GM12865 (cell line): Measurements from ENCODE around the gene SPEF1.
"Not testable (repeated sequence)": the region's sequence is repeated elsewhere in the genome, so short reads cannot be mapped to it uniquely, and the experiment has no call there.

Source experiments
- DNase-seq: peaks from one replicate; pipeline ENCODE4 v3.0.0; 2010; ENCODE audit warnings: low read depth
- H3K4me3 ChIP-seq: 2 replicates; pipeline ENCODE4 v1.5.1; 2011; ENCODE audit warnings: mild to moderate bottlenecking, low read depth, low read length, control low read depth
- CTCF ChIP-seq: IDR thresholded peaks from 2 replicates; pipeline ENCODE4 v1.5.1; 2011; ENCODE audit warnings: low read length, control low read depth, low read depth, inconsistent platforms; ENCODE audit not compliant: insufficient read depth; ENCODE audit errors: missing control alignments

SPEF1 gene

GRCh38 chr20:3781153-3781910 lies at the start of gene SPEF1:
TSS of gene SPEF1 (minus strand) at chr20:3781448. CDS start at chr20:3781287, 161 bp downstream.
- DNase-seq: peak; percentile 80
- no peak for TF ChIP-seq CTCF

GRCh38 chr20:3829891-3830290 lies 48.6 kb upstream of the SPEF1 start:
- H3K4me3 ChIP-seq: not testable (repeated sequence)

More at GRCh38 chr20:3781153-3781910, at the start of gene SPEF1:
- H3K4me3 ChIP-seq: no peak within 1 kb of the TSS

GRCh38 chr20:3828798-3829197 lies 47.5 kb upstream of the SPEF1 start:
- no peak for TF ChIP-seq CTCF
- no peak overlapping the region for H3K4me3 ChIP-seq
- DNase-seq: no peak

More at GRCh38 chr20:3829891-3830290, 48.6 kb upstream of the SPEF1 start:
- DNase-seq: not testable (repeated sequence)

- no peak for DNase-seq
- no peak for TF ChIP-seq CTCF
- H3K4me3 ChIP-seq: no peak overlapping the region
Observed at GRCh38 chr20:3826420-3826819, 45.2 kb upstream of the SPEF1 start.

GRCh38 chr20:3825526-3825925 lies 44.3 kb upstream of the SPEF1 start:
- no peak for TF ChIP-seq CTCF
- no peak overlapping the region for H3K4me3 ChIP-seq

GRCh38 chr20:3823881-3824280 lies 42.6 kb upstream of the SPEF1 start:
- no peak for TF ChIP-seq CTCF
- DNase-seq: no peak

More at GRCh38 chr20:3825526-3825925, 44.3 kb upstream of the SPEF1 start:
- DNase-seq: no peak

GRCh38 chr20:3821996-3822395 lies 40.7 kb upstream of the SPEF1 start:
- no peak for TF ChIP-seq CTCF
- no peak overlapping the region for H3K4me3 ChIP-seq
- no peak for DNase-seq

More at GRCh38 chr20:3823881-3824280, 42.6 kb upstream of the SPEF1 start:
- H3K4me3 ChIP-seq: no peak overlapping the region
